CD4-positive, alpha-beta T cell treated with Interferon alpha-2 for 1 hour (primary cell): Measurements from ENCODE around the gene PLXNA2.

Source experiments
- DNase-seq, 2 donors: peaks; one replicate each; pipeline ENCODE4 v3.0.0-alpha.2; 2020 to 2022

PLXNA2 gene

DNA sequence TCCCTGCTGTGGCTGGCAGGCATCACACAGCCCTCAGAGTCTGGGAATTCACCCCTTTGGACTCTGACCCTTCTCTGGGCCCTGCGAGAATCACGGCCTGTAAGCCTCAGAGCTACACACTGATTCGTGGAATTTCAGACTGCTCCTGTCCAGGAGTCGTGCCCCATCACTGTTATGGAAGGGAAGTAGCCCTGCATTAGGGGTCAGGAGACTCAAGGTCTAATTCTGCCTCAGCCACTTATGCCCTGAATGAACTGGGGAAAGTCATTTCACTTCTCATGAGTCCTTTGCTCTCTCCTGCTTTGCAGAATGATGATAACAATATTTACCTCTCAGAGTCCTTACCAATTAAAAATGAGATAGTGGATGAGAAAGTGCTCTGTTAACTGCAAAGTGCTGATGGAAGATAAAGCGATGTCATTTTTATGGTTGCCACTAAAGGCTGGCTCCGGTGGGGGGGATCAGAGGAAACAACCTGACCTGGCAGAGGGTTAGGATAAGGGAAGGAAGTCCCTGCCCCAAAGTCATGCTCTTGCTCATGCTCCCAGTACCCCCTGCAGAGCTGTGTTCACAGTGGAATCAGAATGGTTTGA lies 184.7 kb downstream of the PLXNA2 start:
- DNase-seq = no peak

DNA sequence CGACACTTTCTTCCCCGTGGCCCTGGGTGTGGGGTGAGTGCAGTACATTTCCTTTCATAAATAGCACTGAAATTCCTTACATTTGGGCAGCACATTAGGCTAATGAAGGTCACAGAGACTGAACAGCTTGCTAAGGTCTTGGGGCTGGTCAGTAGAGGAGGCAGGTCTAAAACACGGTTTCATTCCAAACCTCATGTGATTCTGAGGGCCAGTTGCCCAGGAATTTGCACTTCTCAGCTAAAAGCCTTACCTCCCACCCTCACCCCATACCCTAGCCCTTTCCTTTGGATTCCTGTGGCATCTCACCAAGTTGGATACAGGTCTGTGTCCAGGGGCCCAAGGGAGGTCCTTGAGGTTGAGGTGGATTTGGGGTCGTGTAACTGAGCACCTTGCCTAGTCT lies 185.4 kb downstream of the PLXNA2 start:
- no peak for DNase-seq

DNA sequence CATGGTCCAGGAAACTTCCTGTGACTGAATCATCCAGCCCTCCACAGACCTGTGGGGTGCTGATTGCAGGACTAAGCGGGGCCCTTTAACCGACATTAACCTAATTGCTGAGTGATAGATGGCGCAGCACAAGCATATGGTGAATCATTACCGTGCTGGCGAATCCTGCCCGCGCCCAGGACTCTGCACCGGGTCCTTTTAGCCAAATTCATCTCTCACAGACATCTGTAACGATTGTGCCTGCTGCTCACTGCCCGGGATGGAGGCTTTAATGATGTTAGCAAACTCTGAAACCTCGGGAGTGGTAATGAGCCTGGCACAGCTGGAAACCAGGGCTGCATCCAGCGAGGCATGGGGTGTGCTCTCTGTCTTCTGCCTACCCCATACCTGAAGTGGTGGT lies 185.9 kb downstream of the PLXNA2 start:
- no peak for DNase-seq

DNA sequence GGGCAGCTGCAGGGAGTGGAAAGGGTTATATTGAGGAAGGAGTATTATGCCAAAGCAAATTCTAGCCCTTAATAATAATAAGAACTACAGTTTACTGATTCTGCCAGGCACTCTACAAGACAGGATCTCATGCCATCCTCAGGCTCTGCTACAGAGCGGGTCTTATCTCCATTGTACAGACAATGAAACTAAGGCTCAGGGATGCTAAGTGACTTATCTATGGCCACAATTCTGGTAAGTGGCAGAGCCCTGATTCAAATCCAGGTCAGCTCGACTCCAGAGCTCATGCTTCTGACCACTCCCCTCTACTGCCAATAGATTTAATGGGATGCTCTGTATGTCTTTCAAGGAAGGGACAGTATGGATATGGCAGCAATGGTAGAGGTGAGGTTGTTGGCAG lies 187.1 kb downstream of the PLXNA2 start:
- no peak for DNase-seq

DNA sequence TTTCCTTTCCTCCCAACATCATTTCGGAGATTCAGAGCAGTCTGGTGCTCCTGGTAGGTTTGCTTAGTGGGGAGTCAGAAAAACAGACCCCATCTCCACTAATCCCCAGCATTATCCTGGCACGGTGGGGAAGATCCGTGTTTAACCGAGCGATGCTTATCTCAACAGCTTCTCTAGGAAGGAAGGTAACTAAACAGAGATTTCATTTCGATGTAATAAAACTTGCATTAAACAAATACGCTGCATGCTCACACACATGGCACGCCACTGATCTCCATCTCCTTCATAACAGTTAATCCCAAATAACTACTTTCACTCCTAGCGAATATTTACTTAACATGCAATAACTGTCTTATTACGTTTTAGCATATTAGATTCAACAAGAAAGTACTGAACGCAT lies 188.6 kb downstream of the PLXNA2 start:
- no peak for DNase-seq

DNA sequence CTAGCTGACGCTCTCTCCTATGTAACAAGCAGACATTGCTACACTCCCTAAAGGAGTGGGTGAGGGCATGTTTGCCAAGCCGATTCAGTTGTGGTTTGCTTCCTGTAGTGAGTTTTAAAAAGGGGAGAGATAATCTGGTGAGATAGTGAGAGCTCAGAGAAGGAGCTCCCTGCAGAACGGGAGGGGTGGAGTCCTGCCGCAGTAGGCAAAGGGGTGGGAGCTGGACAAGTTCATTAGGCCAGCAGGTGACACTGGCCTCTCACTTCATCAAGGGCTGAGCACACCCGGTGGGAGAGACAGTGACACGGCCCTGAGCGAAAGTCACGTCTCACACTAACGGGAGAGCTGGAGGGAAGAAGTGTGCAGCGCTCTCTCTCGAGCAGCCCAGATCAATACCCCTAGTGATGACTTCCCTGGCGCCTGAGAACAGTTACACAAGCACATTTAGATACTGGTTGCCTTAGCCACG lies 189.2 kb downstream of the PLXNA2 start:
- no peak for DNase-seq

DNA sequence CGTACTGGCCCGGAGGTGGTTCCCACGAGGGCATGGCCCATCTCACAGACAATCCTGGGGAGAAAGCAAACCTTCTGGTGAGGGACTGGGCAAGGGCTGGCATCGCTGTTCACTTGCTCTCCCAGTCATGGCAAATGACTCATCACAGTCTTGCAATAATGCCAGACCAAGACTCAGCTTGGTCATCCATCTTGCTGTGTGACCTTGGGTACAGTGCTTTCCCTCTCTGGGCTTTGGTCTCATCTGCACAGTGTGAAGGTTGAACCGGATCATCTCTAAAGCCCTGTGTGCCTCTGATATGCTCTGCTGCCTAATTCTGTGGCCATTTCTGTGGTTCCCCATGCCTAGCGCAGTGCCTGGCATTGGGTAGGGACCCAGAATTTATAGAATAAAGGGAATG lies 189.7 kb downstream of the PLXNA2 start:
- DNase-seq = no peak

DNA sequence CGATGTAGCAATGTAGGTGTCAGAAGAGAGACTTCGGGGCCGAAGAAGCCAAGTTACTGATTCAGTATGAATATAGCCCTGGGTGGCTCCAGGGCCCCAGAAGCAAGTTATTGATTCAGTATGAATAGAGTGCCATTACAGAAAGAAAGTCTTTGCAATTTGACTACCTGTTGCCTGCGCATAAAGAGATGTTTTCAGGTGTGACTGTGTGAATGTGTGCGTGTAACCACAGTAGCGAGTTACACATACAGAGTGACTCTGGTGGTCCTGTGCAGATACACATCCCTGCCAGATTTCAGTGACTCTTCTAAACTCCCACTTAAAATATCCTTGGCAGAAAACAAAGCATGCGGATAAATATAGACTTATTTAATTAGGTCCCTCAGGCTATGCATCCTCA lies 190.5 kb downstream of the PLXNA2 start:
- no peak for DNase-seq

DNA sequence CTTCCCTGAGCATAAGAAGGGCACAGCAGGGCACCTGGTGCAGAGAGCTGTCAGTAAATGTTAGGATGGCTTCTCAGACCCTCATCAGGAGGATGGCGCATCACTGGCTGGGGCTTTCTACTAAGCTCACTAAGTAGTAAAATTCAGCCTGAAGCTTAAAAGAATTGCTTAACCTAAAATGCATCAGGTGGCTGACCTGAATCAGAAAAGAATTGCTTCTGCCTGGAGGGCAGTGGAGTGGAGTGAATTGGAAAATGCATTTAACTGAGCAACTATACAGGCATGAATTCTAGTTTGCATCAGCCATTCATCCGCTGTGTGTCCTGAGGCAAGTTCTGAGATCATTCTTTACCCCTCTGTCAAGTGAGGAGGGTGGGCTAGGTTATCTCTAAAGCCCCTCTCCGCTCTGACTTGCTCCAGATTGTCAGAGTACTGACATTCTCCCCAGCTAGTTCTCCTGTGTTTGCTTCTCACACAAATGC lies 191.2 kb downstream of the PLXNA2 start:
- no peak for DNase-seq

DNA sequence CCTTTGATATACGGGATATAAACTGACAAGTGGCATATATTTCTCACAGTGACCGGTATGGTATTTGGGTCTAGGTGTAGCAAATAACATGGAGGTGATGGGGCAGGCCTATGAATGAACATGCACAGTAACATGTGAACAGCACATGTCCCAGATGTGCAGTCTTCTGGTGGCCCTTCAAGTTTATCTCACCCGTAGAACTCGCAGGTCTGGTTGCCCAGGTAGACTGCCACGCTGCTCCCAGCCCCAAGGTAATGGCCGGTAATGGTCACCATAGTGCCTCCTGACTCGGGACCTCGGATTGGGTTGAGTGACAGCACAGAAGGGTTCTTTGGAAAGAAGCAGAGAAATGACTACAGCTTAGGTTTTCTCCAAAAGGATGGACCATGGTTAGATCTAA lies 192.0 kb downstream of the PLXNA2 start:
- no peak for DNase-seq

DNA sequence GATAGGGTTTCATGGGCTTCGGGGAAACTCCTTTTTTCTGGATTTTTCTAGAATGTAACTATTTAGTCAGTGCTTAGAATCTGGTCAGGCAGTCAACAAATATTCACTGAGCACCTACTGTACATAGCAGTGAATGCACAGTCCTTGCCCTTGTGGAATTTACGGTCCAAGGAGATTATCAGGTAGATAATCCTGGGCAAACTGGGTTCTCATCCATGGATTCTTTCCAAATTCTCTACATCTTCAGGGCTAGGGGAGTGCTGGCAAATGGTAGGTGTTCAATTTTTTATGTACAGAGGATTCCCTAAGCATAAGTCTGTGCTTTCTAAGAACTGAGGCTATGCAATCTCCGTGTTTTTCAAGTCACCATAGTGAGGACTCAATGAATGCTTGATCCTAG lies 192.5 kb downstream of the PLXNA2 start:
- DNase-seq = no peak

DNA sequence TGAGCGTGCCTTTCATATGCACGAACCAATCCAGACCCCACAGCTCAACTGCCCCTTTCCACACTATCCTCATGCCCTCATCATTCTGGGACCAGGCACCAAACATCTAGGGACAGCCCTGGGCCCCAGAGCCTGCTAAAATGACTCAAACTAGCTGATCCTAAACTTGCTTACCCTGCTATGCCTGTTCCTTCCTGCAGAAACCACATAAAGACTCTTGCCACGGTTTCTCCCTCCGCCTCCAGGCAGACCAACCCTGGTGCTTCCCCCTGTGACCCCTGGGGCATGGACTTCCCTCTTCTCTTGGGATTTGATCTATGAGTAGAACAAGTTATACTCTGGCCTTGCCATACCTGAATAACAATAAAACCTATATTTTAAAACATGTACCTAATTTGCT lies 195.3 kb downstream of the PLXNA2 start:
- DNase-seq = no peak

DNA sequence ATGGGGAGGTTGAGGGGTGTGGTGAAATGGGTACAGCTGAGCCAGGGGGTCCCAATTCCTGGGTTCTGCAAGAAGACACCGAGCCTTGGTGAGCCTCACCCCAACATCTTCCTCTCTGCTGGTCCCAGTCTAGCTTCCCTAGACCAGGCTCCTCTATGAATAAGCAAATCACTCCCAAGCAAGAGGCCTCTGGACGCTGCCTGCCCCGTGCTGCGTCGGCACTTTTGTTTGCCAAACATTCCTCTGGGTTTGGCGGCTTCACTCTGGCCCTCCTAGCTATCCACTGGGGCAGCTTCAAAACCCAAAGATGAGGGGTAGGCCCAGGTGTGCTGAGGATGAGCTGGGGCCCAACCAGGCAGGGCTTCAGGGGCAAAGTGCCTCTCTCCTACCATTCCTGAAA lies 196.2 kb downstream of the PLXNA2 start:
- DNase-seq = no peak

DNA sequence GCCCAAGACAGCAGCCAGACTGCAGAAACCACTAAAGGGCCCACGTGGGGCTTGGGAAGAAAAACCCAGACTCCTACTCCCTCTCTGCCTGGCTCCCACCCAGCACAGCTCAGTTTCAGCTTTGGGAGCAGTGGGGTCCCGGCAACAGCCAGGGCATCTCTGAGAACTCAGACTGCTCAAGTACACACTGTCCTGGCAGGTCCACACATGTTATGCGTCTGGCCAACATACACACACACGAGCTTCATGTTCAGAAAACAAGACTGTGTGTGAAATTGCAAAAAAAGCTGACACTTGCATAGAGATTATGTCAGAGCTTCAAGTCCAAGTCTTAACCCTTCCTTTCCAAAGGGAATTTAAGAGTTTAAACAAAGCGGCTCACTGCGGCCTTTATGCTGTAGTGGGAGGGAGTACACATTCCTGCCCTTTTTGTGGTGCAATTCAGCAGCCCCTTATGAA lies 196.7 kb downstream of the PLXNA2 start:
- no peak for DNase-seq

DNA sequence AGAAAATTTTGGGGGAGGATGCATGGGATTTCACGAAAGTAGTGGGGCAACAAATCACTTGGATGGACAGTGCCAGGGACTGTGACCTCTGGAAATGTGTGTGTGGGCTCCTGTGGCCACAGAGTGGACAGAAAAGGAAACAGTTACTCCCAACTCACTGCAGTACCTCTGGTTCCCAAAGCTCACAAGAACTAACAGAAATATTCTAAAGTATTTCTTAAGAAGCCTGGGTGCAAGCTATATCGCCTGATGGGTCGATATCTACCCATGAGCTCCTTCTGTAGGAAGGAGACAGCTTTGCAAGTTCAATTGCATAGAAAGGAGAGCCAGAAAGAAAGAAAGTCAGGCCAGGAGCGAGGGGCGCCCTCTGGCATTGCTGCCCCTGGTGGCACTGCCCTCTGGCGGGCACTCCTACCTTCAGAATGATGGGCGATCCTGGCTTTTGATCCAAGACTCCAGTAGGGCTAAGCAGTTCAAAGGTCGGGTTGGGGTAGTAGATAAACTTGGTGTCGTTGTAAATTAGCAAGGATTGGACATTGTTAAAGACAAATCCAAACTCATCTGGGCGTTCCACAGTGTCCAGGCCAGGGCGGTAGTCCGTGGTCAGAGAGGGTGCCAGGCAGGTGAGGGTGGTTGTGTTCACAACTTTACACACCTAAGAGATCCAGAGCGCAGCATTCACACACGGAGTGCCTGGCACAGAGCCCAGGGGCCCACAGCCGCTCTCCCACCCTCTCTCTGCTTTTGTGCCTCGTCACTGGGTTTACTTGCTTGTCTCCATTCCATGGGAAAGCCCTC lies 198.5 kb downstream of the PLXNA2 start:
- no peak for DNase-seq

DNA sequence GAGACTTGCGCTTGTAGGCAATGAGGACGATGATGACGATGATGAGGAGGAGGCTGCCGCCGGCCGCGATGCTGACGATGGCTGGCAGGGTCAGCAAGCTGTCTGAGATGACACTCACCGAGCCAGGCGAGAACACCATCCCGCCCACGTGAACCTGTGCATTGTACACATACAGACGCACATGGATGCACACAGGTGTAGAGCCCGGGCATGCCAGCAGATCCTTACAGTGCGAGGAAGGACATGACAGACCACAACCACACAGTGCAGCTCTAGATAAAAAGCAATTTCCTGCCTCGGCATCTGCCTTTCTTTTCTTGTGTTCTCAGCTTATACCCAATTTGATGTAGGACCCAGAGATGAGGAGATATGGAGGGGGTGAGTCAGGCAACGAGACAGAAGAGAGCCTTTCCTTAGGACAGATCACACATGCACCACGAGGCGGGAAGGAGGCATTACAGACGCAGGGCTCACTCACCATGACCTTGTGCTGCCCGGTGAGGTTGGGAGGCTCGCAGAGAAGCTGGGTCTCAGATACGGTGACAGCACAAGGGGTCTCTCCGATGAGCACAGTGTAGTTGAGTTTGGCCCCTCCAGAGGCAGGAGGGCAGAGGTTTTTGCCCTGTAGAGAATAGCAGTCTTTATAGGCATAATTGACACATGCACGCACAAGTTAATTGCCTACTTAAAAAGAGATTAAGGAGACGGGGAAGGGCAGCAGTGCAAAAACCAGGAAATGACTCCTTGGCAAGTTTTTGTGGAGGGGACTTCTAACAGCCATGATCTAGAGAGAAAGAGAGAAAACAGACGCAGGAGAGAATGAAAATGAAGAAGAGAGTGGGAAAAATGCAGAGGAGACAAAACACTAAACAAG lies 199.4 kb downstream of the PLXNA2 start:
- no peak for DNase-seq

DNA sequence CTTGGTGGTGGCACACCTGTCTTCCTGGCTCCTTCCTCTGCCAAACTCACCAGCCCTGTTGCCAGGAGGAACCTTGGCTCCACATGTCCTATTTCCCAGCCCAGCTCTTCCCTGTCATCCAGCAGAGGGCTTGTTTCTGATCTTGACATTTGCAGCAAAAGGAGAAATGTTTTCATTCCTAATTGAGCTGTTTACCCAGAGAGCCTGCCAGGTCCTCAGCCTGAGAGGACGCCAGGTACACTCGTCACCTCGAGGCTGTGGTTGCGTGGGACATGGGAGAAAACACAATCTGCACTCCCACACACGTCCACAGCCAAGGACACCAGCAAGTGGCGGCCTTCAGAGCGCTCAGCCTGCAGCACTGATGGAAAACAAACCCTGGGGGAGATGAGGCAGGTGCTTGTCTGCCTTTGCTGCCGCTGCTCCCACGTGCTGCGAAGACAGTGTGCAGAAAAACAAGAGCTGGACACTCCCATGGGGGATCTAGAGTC lies 200.4 kb downstream of the PLXNA2 start:
- DNase-seq = no peak

DNA sequence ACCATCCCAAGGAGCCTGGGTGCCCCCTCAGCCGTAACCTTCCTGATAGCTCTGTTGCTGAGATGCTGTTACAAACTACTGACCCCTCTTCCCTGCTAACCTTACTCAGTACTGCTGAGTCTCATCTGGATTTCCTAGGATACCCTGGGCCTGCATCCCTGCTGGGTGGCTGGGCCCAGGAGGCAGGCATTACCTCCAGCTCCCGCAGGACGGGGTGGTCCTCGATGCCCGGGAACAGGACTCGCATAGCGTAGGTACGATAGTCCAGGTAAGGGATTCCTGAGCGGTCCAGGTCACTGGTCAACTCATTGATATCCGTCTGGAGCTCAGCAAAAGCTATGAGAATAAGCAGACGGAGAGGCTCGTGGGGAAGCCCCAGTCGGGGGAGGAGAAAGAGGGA lies 201.3 kb downstream of the PLXNA2 start:
- DNase-seq = no peak

DNA sequence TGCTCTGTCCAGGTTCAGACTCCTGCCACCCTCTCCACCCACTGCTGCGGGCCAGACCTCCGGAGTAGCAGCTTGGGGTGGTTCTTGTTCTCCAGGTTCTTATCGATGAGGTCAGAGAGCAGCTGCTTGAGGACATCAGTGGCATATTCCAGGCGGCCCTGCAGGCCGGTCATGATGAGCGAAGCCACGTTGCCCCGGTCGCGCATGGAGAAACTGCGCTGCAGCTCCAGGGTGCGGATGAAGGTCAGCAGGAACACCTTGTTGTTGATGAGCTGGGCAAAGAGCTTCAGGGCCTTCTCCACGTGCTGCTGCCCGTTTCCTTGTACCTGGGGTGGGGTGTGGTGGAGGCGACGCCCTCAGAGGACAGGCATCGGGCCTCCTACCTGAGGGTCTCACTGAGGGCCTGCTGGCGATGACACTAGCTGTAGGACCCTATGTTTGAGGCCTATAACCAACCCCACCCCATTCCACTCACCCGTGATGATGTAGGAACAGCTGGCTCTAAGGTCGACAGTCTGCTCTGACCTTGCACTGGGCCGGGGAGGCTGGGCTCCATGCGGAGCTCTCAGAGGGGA lies 202.1 kb downstream of the PLXNA2 start:
- no peak for DNase-seq

DNA sequence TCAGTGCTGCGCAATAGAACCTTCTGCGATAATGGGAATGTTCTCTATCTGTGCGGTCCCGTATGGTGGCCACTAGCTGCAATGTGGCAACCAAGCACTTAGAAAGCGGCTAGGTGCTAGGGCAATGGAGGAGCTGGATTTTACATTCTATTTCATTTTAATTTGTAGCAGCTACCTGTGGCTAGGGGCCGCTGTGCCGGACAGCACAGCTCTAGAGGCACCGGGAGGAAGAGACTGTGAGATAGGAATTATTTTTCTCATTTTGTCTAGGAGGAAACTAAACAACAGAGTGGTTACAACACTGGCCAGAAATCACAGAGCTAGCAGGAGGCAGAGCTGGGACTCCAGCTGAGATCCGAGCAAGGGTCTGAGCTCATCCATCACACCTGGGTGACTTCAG lies 202.7 kb downstream of the PLXNA2 start:
- no peak for DNase-seq

DNA sequence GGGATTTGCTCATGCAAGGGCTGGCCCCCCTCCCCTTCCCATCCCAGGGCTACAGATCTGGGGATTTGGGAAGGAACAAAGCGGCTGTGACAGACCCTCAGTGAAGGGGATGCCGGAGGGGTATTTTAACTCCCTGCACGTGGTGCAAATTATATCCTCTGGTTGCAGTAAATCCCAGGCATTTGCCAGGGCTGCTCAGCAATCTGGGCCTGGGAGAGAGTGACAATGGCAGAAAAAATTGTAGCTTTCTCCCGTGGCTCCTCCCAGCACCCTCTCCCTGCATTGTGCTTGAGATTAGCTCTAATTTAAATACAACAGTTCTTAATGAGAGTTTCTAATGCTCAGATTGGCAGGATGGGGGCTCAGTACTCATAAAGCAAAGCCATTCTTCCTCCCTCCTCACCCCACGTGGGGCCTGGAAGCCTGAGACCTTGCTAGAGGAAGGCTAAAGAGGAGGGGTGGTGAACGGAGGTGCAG lies 203.3 kb downstream of the PLXNA2 start:
- DNase-seq = no peak

DNA sequence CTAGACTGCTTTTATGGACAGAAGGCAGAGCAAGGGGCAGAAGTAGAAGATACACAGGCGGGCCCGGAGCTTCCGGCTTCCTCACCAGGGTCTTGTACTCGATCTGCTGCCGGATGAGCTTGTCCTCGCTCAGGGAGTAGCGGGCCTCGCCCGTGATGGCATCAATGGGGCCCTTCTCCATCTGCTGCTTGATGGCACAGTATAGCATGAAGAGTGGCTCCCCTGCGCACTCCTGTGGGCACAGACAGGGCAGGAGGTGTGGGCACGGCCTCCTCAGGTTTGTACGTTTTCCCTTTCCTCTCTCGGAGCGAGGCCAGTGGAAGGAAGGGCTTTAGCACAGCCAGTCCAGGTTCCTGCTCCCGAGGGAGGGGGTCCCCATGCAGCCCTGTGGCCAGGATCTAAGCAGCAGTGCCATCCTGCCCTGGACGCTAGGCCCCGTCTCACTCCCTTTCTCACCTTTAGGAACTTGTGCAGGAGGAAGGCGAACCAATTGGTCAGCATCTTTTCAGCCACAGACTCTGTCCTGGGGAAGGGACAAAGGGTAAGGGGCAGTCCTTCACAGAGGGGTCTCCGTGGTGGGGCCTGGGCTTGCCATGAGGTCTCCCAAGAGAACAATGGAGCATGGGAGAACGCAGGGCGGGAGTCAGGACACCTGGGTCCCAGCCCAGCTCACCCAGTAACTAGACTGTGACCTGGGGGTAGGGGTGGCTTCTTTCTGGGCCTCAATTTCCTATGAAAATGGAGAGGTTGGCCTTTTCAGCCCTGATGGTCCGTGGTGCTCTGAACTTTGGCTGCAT lies 204.4 kb downstream of the PLXNA2 start:
- DNase-seq = no peak
